ENCODE measurements around the gene FNDC3B.
A peak's percentile ranks its signal among the peaks of the same experiment; 100 is the strongest.

Gene FNDC3B

GRCh38 chr3:172173316-172174254, 134.2 kb downstream of the FNDC3B start:
- peaks cover 31 to 44% of the 10 kb centered on the region in 2 donors for H3K4me1 Mint-ChIP-seq (ENCODE audit: low read depth in 2 of 2)
- peak; percentile 82 for ATAC-seq (replicated peaks)
- no peak overlapping the region for H3K27ac Mint-ChIP-seq
- no peak overlapping the region for H3K4me3 Mint-ChIP-seq
- H3K27me3 Mint-ChIP-seq, result no peaks in the 10 kb centered on the region
- H3K9me3 Mint-ChIP-seq, result no peaks in the 10 kb centered on the region
- DNase-seq, result peak in 1 of 3 experiments; percentile 4
- H3K36me3 Mint-ChIP-seq (ENCODE audit: insufficient read depth), result no peaks in the 10 kb centered on the region

- ATAC-seq (replicated peaks) (no peak), DNase-seq (no peak)
- Mint-ChIP-seq H3K4me1 (ENCODE audit: low read depth in 2 of 2) (peaks cover 26 to 37% of the 10 kb centered on the region in 2 donors), H3K27ac (no peak overlapping the region), H3K36me3 (ENCODE audit: insufficient read depth) (no peaks in the 10 kb centered on the region), H3K27me3 (no peaks in the 10 kb centered on the region), H3K9me3 (no peaks in the 10 kb centered on the region), H3K4me3 (no peak overlapping the region)
Observed at GRCh38 chr3:172174513-172175253, 135.3 kb downstream of the FNDC3B start.

- Mint-ChIP-seq H3K9me3 (no peaks in the 10 kb centered on the region), H3K27me3 (no peaks in the 10 kb centered on the region), H3K27ac (no peak overlapping the region), H3K4me1 (ENCODE audit: low read depth in 2 of 2) (peaks cover 29 to 42% of the 10 kb centered on the region in 2 donors), H3K36me3 (ENCODE audit: insufficient read depth) (no peaks in the 10 kb centered on the region), H3K4me3 (no peak overlapping the region)
- ATAC-seq (replicated peaks), result no peak
- DNase-seq, result no peak
Observed at GRCh38 chr3:172175254-172175599, 135.8 kb downstream of the FNDC3B start.

- Mint-ChIP-seq H3K27ac (peak overlapping the region in 1 of 2 donors; percentile 15), H3K27me3 (no peaks in the 10 kb centered on the region), H3K9me3 (no peaks in the 10 kb centered on the region), H3K36me3 (ENCODE audit: insufficient read depth) (no peaks in the 10 kb centered on the region), H3K4me1 (ENCODE audit: low read depth in 2 of 2) (peaks cover 30 to 48% of the 10 kb centered on the region in 2 donors), H3K4me3 (no peak overlapping the region)
- ATAC-seq (replicated peaks), result no peak
- no peak for DNase-seq
Observed at GRCh38 chr3:172176061-172176770, 136.8 kb downstream of the FNDC3B start.

- Mint-ChIP-seq H3K9me3 (no peaks in the 10 kb centered on the region), H3K36me3 (ENCODE audit: insufficient read depth) (no peaks in the 10 kb centered on the region), H3K27ac (no peak overlapping the region), H3K4me1 (ENCODE audit: low read depth in 2 of 2) (peaks cover 34 to 52% of the 10 kb centered on the region in 2 donors), H3K27me3 (no peaks in the 10 kb centered on the region), H3K4me3 (no peak overlapping the region)
- ATAC-seq (replicated peaks) (no peak), DNase-seq (no peak)
Observed at GRCh38 chr3:172177046-172177445, 137.7 kb downstream of the FNDC3B start.

- H3K27me3 Mint-ChIP-seq, result no peaks in the 10 kb centered on the region
- no peaks in the 10 kb centered on the region for H3K9me3 Mint-ChIP-seq
- H3K36me3 Mint-ChIP-seq (ENCODE audit: insufficient read depth), result no peaks in the 10 kb centered on the region
- H3K4me3 Mint-ChIP-seq, result no peak overlapping the region
- DNase-seq (no peak), ATAC-seq (replicated peaks) (no peak)
- H3K27ac Mint-ChIP-seq, result no peak overlapping the region
- peaks cover 41 to 59% of the 10 kb centered on the region in 2 donors for H3K4me1 Mint-ChIP-seq (ENCODE audit: low read depth in 2 of 2)
Observed at GRCh38 chr3:172177803-172178316, 138.5 kb downstream of the FNDC3B start.

GRCh38 chr3:172179680-172180399, 140.5 kb downstream of the FNDC3B start:
- peak overlapping the region in 1 of 2 donors; percentile 62 for H3K27ac Mint-ChIP-seq
- peaks cover 37 to 49% of the 10 kb centered on the region in 2 donors for H3K4me1 Mint-ChIP-seq (ENCODE audit: low read depth in 2 of 2)

GRCh38 chr3:172180473-172180872, 141.1 kb downstream of the FNDC3B start:
- ATAC-seq (replicated peaks) (no peak), DNase-seq (no peak)
- H3K9me3 Mint-ChIP-seq, result no peaks in the 10 kb centered on the region
- no peaks in the 10 kb centered on the region for H3K27me3 Mint-ChIP-seq
- H3K4me3 Mint-ChIP-seq, result no peak overlapping the region
- peak overlapping the region in 1 of 2 donors; percentile 62 for H3K27ac Mint-ChIP-seq
- H3K36me3 Mint-ChIP-seq (ENCODE audit: insufficient read depth), result no peaks in the 10 kb centered on the region
- H3K4me1 Mint-ChIP-seq (ENCODE audit: low read depth in 2 of 2), result peaks cover 32 to 43% of the 10 kb centered on the region in 2 donors

More at GRCh38 chr3:172179680-172180399, 140.5 kb downstream of the FNDC3B start:
- Mint-ChIP-seq H3K4me3 (no peak overlapping the region), H3K27me3 (no peaks in the 10 kb centered on the region), H3K36me3 (ENCODE audit: insufficient read depth) (no peaks in the 10 kb centered on the region), H3K9me3 (no peaks in the 10 kb centered on the region)
- DNase-seq (no peak), ATAC-seq (replicated peaks) (peak; percentile 51)

GRCh38 chr3:172181932-172182586, 142.7 kb downstream of the FNDC3B start:
- no peak for DNase-seq
- peak; percentile 29 for ATAC-seq (replicated peaks)
- Mint-ChIP-seq H3K4me1 (ENCODE audit: low read depth in 2 of 2) (peaks cover 27 to 29% of the 10 kb centered on the region in 2 donors), H3K4me3 (no peak overlapping the region), H3K9me3 (no peaks in the 10 kb centered on the region), H3K27me3 (no peaks in the 10 kb centered on the region), H3K36me3 (ENCODE audit: insufficient read depth) (no peaks in the 10 kb centered on the region), H3K27ac (peak overlapping the region; percentile 32 to 39)

GRCh38 chr3:172182797-172183196, 143.4 kb downstream of the FNDC3B start:
- DNase-seq (no peak), ATAC-seq (replicated peaks) (no peak)
- Mint-ChIP-seq H3K27ac (peak overlapping the region; percentile 32 to 39), H3K9me3 (no peaks in the 10 kb centered on the region), H3K4me1 (ENCODE audit: low read depth in 2 of 2) (peaks cover 26 to 28% of the 10 kb centered on the region in 2 donors), H3K36me3 (ENCODE audit: insufficient read depth) (no peaks in the 10 kb centered on the region), H3K4me3 (no peak overlapping the region), H3K27me3 (no peaks in the 10 kb centered on the region)

- no peak for ATAC-seq (replicated peaks)
Observed at GRCh38 chr3:172184106-172184822, 144.9 kb downstream of the FNDC3B start.

GRCh38 chr3:172185907-172186306, 146.5 kb downstream of the FNDC3B start:
- no peaks in the 10 kb centered on the region for H3K9me3 Mint-ChIP-seq
- peak overlapping the region in 1 of 2 donors; percentile 77 for H3K27ac Mint-ChIP-seq
- H3K4me1 Mint-ChIP-seq (ENCODE audit: low read depth in 2 of 2), result peaks cover 11 to 14% of the 10 kb centered on the region in 2 donors
- H3K4me3 Mint-ChIP-seq, result no peak overlapping the region
- ATAC-seq (replicated peaks) (no peak), DNase-seq (no peak)
- no peaks in the 10 kb centered on the region for H3K27me3 Mint-ChIP-seq
- H3K36me3 Mint-ChIP-seq (ENCODE audit: insufficient read depth), result peaks cover 2% of the 10 kb centered on the region

More at GRCh38 chr3:172184106-172184822, 144.9 kb downstream of the FNDC3B start:
- H3K9me3 Mint-ChIP-seq, result no peaks in the 10 kb centered on the region
- H3K27ac Mint-ChIP-seq, result no peak overlapping the region
- H3K27me3 Mint-ChIP-seq, result no peaks in the 10 kb centered on the region
- DNase-seq, result no peak
- no peaks in the 10 kb centered on the region for H3K36me3 Mint-ChIP-seq (ENCODE audit: insufficient read depth)
- H3K4me3 Mint-ChIP-seq, result no peak overlapping the region
- peaks cover 22% of the 10 kb centered on the region in 2 donors for H3K4me1 Mint-ChIP-seq (ENCODE audit: low read depth in 2 of 2)
